ENCODE measurements around the gene SCAMP4.
A peak's percentile ranks its signal among the peaks of the same experiment; 100 is the strongest.

Gene SCAMP4

GRCh38 chr19:1956122-1956494 lies 50.9 kb downstream of the SCAMP4 start:
- DNase-seq (ENCODE audit: low read depth) = no peak
- no peak for TF ChIP-seq CTCF (conservative IDR thresholded peaks at IDR 0.05; ENCODE audit: low read depth, low read length)
- H3K4me3 ChIP-seq (ENCODE audit: low read depth, low read length) = no peak overlapping the region

- no peak for DNase-seq (ENCODE audit: low read depth)
- H3K4me3 ChIP-seq (ENCODE audit: low read depth, low read length) = no peak overlapping the region
- TF ChIP-seq CTCF (conservative IDR thresholded peaks at IDR 0.05; ENCODE audit: low read depth, low read length) = peak; percentile 2
These were observed 51.8 kb downstream of the SCAMP4 start for GRCh38 chr19:1956868-1957492.

- no peak for DNase-seq (ENCODE audit: low read depth)
- H3K4me3 ChIP-seq (ENCODE audit: low read depth, low read length) = no peak overlapping the region
- TF ChIP-seq CTCF (conservative IDR thresholded peaks at IDR 0.05; ENCODE audit: low read depth, low read length) = no peak
These were observed 52.5 kb downstream of the SCAMP4 start for GRCh38 chr19:1957562-1958248.

GRCh38 chr19:1959928-1960589 lies 54.9 kb downstream of the SCAMP4 start:
- no peak for TF ChIP-seq CTCF (conservative IDR thresholded peaks at IDR 0.05; ENCODE audit: low read depth, low read length)
- H3K4me3 ChIP-seq (ENCODE audit: low read depth, low read length) = no peak overlapping the region
- DNase-seq (ENCODE audit: low read depth) = no peak

- no peak overlapping the region for H3K4me3 ChIP-seq (ENCODE audit: low read depth, low read length)
- DNase-seq (ENCODE audit: low read depth) = no peak
- no peak for TF ChIP-seq CTCF (conservative IDR thresholded peaks at IDR 0.05; ENCODE audit: low read depth, low read length)
These were observed 56.0 kb downstream of the SCAMP4 start for GRCh38 chr19:1961000-1961883.

- no peak for TF ChIP-seq CTCF (conservative IDR thresholded peaks at IDR 0.05; ENCODE audit: low read depth, low read length)
- no peak for DNase-seq (ENCODE audit: low read depth)
- no peak overlapping the region for H3K4me3 ChIP-seq (ENCODE audit: low read depth, low read length)
These were observed 57.5 kb downstream of the SCAMP4 start for GRCh38 chr19:1962674-1963073.

All from choroid plexus epithelial cell (primary cell).